GM21825 (cell line): Measurements from ENCODE around the gene ADGRG3.

ENCODE experiments used
- ATAC-seq: cut with Tn5 transposase; IDR thresholded peaks from one replicate; pipeline ENCODE4 v1.9.1; 2021; ENCODE audit warnings: mild to moderate bottlenecking, moderate library complexity; ENCODE audit not compliant: unreplicated experiment

ADGRG3 gene

DNA sequence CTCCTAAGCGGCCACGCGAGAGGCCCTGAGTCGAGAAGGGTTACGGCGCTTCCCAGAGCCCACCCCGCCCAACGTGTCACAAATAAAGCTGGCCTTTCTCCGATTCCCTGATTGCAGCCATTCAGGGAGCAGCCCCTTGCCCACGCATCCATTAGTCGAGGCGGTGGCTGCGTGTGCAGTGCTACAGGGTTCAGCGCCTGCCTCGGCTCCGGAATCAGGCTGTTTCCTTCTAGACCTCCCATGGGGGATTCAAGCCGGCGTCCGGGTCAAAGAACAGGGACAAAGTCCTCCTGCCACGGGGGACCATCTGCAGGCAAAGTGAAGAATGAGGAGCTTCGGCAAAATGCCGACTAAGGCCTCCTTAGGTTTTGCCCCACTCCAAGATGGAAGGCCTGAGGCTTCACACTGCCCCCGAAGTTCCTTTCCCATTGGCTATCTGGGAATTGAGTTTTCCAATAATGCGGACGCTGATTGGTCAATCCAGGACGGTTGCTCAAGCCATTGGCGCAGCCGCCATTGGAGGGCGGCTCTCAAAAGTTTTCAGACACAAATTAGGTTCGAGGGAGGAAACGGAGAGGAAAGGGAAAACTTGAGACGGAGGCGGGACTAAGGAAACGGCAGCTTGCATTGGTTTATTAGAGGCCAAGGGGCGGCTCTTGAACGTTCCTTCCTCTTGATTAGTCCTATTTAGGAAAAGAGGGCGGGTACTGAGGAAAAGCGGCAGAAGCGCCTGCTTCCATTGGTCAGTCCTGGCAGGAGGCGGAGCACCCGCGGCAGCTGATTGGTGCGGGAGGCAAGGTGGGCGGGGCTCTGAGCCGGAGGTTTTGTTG, 67.0 kb downstream of the ADGRG3 start:
- ATAC-seq = peak; percentile 84

DNA sequence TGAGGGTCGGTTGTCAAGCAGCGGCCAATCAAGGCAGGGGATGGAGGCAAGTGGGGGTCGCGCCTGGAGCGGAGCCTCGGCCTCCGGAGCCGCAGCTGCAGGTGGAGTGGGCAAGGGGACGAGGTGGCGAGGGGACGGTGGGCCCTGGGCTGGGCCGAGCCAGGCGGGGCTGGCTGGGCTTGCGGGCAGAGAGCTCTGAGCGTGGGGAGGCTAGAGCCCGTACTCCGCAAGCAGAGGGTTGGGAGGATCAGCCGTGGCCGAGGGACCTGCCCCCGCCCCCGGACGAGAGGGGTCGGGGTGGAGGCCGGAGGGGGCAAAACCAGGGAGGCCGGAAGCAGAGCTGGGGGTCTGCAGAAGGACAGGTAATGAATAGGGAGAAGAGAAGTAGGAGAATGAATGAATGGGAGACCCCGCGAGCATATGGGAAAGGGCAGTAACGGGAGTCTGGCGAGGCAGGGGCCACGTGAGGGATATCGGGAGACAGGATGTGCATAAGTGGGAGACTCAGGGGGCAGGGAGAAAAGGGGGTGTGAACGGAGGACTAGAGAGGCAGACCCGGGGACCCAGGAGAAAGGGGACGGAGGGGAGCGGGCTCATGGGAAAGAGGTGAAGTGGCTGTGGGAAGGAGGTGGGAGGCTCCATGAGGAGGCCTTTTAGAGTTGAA, 67.8 kb downstream of the ADGRG3 start, which contains the start of gene KATNB1:
KATNB1 (plus strand) TSS at position 16 of the 664 bp plus-strand sequence. CDS start 1,474 bp downstream, outside the sequence.
- ATAC-seq = no peak

DNA sequence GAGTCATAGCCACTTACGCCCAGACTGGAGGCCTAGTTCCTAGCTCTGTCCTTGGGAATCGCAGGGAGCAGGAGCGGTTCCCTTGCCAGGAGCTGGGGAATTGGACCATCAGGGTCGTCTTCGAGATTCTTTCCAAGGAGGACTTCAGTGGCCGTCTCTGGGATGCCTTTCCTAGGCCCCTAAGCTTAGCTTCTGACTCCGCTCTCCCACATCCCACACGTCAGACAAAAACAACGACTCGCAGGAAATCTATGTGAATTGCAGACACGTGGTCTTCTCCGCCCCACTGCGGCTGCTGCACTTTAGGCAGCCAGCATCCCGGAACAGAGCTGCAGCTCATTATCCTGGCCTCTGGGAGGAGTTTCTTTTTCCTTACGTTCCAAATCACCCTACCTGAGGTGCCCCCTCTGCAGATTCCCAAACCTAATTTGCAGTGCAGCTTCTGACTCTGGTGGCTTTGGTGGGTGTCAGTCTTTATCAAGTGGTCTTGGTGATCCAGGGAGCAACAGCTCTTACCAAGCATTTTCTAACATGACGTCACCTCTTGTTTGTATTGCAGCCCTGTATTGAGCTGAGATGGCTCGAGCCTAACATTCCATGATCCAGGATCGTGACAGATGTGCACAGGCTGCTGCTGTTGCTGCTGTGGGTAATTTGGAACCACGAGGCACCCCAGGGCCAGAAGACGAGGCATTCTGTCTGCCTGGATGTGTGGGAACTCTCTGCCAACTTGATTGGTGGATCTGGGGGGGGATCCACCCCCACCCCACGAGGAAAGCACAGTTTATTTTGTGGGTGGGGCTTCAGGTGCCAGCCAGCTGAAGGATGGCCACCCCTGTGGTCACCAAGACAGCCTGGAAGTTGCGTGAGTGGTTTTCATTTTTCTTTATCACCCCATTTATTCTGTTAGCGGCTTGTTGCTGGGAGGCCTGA, 68.6 kb downstream of the ADGRG3 start:
- no peak for ATAC-seq

DNA sequence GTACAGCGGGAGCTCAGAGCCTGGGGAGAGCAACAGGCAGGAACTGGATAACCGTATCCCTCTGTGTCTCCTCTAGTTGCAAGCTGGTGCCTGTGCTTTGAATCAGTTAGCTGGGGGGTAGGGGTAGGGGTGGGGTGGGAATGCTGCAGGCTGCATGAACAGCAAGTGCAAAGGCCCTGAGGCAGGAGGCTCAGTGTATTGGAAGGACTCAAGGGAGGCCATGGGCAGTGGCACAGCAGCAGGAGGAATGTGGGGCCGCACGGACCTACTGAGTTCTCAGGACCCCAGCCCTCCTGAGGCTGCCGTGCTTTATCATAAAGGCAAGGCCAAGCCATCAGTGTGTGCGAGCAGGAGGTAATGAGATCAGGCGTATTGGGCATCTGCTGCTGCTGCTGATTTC, 70.7 kb downstream of the ADGRG3 start:
- no peak for ATAC-seq
